HG02970 (cell line): ENCODE results near the gene CDC45.

ENCODE experiments used
- ATAC-seq: cut with Tn5 transposase; IDR thresholded peaks from one replicate; pipeline ENCODE4 v1.9.1; 2021; ENCODE audit warnings: mild to moderate bottlenecking, moderate library complexity, moderate number of reproducible peaks; ENCODE audit not compliant: unreplicated experiment, low FRiP score

Gene CDC45

DNA sequence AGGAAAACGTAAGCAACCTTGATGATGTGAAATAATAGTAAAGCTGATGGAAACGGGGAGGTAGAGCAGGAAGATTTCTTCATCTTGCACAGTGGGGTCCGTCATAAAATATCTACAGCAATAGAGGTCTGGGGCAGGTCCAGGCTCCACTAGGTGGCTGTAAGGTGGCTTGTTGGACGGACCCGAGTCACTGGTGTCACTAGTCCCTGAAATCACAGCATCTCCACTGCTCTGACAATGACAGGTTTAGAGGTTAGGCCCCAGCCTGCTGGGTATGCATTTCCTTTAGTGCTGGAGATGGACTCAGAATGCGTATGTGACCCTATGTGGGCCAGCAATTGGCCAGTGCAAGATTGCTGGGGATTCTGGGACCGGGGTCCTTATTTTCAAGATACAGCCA, 69.7 kb downstream of the CDC45 start:
- ATAC-seq = no peak

- no peak for ATAC-seq
These were observed 70.7 kb downstream of the CDC45 start for GRCh38 chr22:19550382-19550781.

- ATAC-seq = no peak
These were observed 73.5 kb downstream of the CDC45 start for GRCh38 chr22:19553201-19553600.

DNA sequence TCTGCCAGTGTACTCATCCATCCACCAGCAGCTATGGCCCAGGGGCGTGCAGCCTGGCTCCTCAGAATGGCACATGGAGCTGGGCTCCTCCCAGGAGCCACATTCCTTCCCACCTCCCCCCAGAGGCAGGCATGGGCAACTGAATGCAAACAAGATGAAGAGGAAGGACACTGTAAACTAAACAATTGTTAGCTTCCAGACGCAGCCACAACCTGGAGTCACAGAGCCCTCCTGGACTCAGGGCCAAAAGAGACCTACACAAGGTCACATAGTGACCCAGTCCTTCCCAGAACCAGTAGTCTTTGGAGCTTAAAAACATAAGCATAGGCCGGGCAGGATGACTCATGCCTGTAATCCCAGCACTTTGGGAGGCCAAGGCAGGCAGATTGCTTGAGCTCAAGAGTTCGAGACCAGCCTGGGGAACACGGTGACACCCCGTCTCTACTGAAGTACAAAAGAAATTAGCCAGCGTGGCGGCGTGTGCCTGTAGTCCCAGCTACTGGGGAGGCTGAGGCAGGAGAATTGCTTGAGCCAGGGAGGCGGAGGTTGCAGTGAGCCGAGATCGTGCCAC, 75.2 kb downstream of the CDC45 start:
- no peak for ATAC-seq

DNA sequence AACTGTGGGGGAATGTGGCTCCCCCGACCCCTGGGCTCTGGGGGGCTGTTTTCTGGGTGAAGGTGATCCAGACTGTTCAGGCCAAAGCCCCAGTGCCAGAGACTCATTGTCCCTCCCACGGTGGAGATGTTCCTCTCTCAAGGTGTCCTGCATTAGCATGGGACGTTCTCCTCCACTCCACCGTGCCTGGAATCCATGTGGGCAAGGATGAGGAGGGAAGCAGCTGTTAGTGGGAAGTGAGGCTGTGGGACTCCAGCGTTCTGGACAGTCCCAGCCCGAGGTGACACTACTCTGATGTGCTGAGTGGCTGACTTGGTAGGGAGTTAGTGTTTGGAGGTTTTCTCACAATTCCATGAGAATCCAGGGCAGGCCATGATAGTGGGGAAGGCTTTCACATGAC, 75.9 kb downstream of the CDC45 start:
- ATAC-seq = no peak

- ATAC-seq = no peak
These were observed 77.3 kb downstream of the CDC45 start for GRCh38 chr22:19556963-19557545.

DNA sequence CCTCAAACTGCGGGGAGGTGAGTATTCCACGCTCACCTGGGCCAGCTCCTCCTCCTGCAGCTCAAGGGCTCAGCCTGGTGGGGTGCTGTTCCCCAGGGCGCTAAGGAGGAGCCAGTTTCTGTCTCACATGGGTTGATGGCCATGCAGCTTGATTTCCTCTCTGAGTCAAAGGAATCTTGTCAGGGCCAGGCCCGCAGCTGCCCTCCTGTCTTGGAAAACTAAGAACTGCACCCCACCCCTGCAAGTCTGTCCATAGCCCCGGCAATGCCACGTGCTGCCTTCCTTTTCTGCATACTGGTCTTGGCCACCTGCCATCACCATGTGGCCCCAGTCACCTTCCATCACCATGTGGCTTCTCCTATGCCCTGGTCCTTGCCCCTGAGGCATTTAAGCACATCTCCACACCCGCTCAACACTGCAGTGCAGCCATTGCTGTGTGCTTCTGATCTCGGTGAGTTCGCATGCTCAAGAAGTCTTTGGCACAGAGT, 79.6 kb downstream of the CDC45 start:
- ATAC-seq = no peak

DNA sequence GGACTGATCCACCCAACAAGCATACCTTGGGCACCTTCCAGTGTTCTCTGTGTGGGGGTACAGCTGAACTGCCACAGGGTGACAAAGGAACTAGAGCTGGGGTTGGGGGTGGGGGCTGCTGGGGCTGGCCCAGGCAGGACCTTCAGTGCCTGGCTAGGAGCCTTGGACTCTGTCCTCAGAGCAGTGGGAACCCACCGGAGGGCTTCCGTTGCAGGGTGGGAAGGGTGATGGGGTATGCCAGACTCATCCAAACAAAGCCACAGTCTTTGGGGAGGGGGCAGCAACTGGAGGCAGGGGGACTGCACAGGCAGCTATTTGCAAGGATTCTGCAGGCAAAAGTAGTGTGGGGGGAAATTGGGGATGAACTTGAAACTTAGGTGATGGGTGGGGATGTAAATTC, 80.2 kb downstream of the CDC45 start:
- ATAC-seq = no peak

- no peak for ATAC-seq
These were observed 85.9 kb downstream of the CDC45 start for GRCh38 chr22:19565382-19566278.

DNA sequence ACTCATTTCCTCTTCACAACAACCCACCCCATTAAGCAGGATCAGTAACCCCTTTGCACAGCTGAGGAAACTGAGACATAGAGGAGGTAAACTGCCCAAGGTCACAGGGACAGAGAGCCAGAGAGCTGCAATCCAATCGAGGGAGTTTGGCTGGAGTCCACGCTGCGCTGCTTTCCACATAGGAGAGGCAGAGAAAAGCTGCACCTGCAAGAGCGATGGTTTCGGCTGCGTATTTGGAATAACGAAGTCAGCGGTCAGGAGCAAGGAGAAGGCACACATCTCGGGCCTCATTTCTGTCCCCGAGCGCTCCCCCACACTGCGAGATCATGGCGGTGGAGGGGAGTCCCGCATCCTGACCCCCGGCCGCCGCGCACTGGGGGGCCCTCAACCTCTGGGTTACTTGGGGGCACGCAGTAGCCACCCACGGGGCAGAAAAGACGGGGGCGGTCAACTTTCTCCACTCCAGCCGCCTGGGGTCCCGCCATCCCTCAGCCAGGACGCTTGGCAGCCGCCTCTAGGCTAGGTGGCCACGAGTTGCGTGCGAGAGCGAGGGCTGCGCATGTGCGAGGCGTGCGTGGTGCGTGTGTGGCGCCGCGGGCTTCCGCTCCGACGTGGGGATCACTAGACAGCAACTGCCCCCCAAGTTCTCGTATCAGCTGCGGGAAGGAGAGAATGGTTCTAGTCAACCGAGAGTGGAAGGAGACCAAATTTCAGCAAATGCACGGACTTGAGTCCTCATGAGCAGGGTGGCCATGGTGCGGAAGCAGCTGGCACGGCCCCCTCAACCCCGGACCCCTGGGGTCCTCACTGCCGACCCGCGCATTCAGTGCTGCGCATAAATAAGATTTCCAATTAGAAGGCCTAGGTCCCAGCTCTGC, 86.8 kb downstream of the CDC45 start:
- no peak for ATAC-seq

DNA sequence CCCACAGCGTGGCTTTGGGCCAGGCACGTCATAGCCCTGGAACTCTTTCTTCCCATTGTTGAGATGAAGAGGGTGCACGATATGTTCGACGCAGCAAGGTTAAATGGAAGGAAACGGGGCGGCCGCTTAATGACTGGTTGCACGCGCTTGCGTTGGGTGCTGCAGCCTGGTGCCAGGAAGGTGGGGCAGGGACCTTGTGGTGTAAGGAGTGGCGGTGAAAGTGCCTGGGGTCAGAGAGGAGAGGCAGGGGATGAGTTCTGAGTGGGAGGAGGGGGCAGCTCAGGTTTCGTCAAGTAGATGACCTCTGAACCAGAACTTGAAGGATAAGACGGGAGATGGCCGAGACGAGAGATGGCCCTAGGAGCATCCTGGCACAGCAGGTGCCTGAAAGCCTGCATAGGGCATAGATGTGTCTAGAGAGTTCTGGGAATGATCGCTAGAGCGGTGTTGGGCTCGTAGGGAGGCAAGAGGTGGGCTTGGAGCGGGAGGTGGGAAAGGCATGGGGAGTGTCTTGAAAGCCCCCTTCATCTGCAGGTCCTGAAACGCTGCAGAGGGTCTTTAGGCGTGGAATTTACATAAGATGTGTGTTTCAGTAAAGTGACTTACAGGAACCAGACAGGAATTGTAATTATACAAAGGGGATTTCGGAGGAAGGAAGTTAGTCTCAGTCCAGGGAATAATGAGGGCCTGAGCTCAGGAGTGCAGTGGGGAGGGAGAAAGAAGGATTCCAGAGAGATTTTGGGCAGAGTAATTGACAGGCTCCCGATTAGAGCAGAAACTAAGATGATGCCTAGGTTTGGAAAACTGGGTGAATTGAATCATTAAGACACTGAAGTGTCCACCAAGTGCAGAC, 87.7 kb downstream of the CDC45 start:
- ATAC-seq = no peak

- ATAC-seq = no peak
These were observed 88.9 kb downstream of the CDC45 start for GRCh38 chr22:19568337-19569275.

DNA sequence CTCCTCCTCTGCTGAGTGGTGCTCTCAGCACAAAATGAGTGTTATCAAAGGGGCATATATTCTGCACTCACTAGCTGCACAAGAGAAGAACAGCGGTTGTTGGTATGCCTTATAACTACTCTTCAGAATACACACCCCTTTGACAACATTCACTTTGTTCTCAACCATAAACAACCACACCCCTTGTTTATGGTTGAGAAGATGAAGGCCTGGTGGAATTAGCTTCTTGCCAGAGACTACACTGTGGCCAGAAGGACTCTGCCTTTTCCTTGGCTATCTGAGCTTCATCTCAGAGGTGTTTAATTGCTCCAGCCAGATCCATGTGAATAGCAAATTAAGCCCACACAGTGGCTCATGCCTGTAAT, 89.5 kb downstream of the CDC45 start:
- no peak for ATAC-seq

DNA sequence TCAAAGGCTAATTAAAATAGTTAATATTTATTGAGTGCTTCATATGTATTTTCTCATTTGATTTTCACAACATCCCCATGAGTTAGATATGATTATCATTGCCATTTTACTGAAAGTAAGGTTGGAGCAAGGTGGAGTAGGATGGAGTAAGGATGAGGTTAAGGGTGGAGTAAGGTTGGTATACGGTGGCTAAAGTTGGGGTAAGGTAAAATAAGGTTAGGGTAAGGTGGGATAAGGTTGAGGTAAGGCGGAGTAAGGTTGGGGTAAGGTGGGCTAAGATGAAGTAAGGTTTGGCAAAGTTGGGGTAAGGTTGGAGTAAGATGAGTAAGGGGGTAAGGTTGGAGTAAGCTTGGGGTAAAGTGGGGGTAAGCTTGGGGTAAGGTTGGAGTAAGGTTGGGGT, 90.3 kb downstream of the CDC45 start:
- no peak for ATAC-seq
